Pancreas (tissue), 10 donors: ENCODE data around the gene CKS1B. TPM values are rescaled to one million over a fixed set of nuclear protein-coding genes. Genes with fewer than 3 reads are reported as not detected.

Experiments used
- ATAC-seq, 4 donors: fragments of 200-7000 bp; cut with Tn5 transposase; one replicate each; pipeline versions ENCODE4 v1.8.0 to v1.9.1; 2020; ENCODE audit warnings: mild to moderate bottlenecking in 4 of 4, moderate library complexity in 4 of 4
- DNase-seq, 6 donors: peaks; one replicate each; pipeline ENCODE4 v3.0.0-alpha.2; 2020
- FAIRE-seq: peaks from 2 replicates; lab custom pipeline; 2012; peaks lifted over from hg19 to GRCh38; lab: Jason Lieb, UNC
- H3K27ac ChIP-seq, 4 donors: fragments of 200-600 bp; sonication (generic); 1 replicate in 3 of 4; 2 replicates in 1 of 4; pipeline versions ENCODE4 v1.5.0 to v1.8.0; 2020
- H3K27me3 ChIP-seq, 4 donors: fragments of 200-600 bp; one replicate each; pipeline ENCODE4 v1.8.0; 2021
- H3K36me3 ChIP-seq, 3 donors: fragments of 200-600 bp; sonication (generic) in 1 of 3; one replicate each; pipeline versions ENCODE4 v1.5.0 to v1.8.0; 2020 to 2021
- H3K4me1 ChIP-seq, 3 donors: fragments of 200-600 bp; one replicate each; pipeline ENCODE4 v1.8.0; 2021
- H3K4me3 ChIP-seq, 4 donors: fragments of 200-600 bp; sonication (generic) in 2 of 4; one replicate each; pipeline versions ENCODE4 v1.5.0 to v1.8.0; 2020 to 2021
- H3K9me3 ChIP-seq, 4 donors: fragments of 200-600 bp; one replicate each; pipeline ENCODE4 v1.8.0; 2021
- CTCF ChIP-seq, 4 donors: fragments of 200-600 bp; sonication (generic) in 3 of 4; IDR thresholded peaks; one replicate each; pipeline versions ENCODE4 v1.5.0 to v1.8.0; 2021; ENCODE audit warnings: antibody characterized with exemption in 4 of 4
- WGBS, 2 donors: extraction: QIAGEN DNeasy Blood & Tissue Kit; methylation state at CpG; one replicate each; pipeline ENCODE4 v1.1.7; 2013; 5-methylcytosine and 5-hydroxymethylcytosine counted together
- intact Hi-C, 3 donors: fragments of 100-400 bp; cut with DNase I; formaldehyde crosslinking; loops; one replicate each; pipeline versions ENCODE4 v1.11.1 to v1.14.2; 2022
- polyA plus RNA-seq, 2 donors: library from polyadenylated mRNA; stranded (reverse); fragments of 200-250 nt; gene quantifications; one replicate each; pipeline ENCODE4 v1.2.3, GENCODE V29; 2013
- total RNA-seq, 6 donors: library from RNA; stranded (reverse); fragmentation: NEBNext Ultra II Directional in 4 of 6; extraction: Animal tissue kit (Norgen Biotek cat#: 25700) in 4 of 6; gene quantifications; one replicate each; pipeline versions ENCODE4 v1.2.1 to v1.2.4, GENCODE V29; 2021 to 2023
- donor health status: healthy with polysubstance abuse.
- donor health status: DM: no; HTN: no; CAD: no; lungs with moderate emphysema.
- donor health status: DM: no; HTN: no; CAD: no.
- donor health status: control.
- donor health status: control.
- donor health status: Bipolar disorder and iron deficiency.
- donor health status: DM: yes; HTN: yes; CAD: no.
- donor health status: DM: no; HTN: no; CAD: no.
- donor health status: DM: no; HTN: no; CAD: no.
- donor health status: DM: yes; HTN: yes; CAD: no.

Gene CKS1B
- total and polyA plus RNA-seq, 8 donors: 6.7 to 19.5 (median 10.2) TPM

- intact Hi-C loops: no loop called here
- TF ChIP-seq CTCF (IDR thresholded peaks at IDR 0.05): no peak
- H3K27ac ChIP-seq: no peak overlapping the region
- H3K4me1 ChIP-seq: peaks cover 0 to 8% (median 5%) of the 10 kb centered on the region in 3 donors
- no peak overlapping the region for H3K4me3 ChIP-seq
- DNase-seq (no peak), FAIRE-seq (no peak), ATAC-seq (no peak)
- H3K9me3 ChIP-seq: no peaks in the 10 kb centered on the region
- 80 to 81% methylated on average over 8 of the region's 8 CpGs for WGBS, 2 donors
- no peaks in the 10 kb centered on the region for H3K36me3 ChIP-seq
- no peaks in the 10 kb centered on the region for H3K27me3 ChIP-seq
Observed at GRCh38 chr1:155022136-155022926, 47.9 kb downstream of the CKS1B start.

GRCh38 chr1:155022927-155023236 lies 48.4 kb downstream of the CKS1B start:
- ATAC-seq (peak in 3 of 4 donors; percentile 20 to 30 (median 28)), FAIRE-seq (no peak)
- no peak overlapping the region for H3K27ac ChIP-seq

GRCh38 chr1:155023627-155024026 lies 49.1 kb downstream of the CKS1B start:
- FAIRE-seq: no peak

More at GRCh38 chr1:155022927-155023236, 48.4 kb downstream of the CKS1B start:
- whole genome bisulfite sequencing, 2 donors: 33 to 34% methylated on average over 4 of the region's 4 CpGs
- TF ChIP-seq CTCF (IDR thresholded peaks at IDR 0.05): no peak
- intact Hi-C loops: no loop called here
- H3K4me1 ChIP-seq: peaks cover 0 to 3% (median 2%) of the 10 kb centered on the region in 3 donors
- no peaks in the 10 kb centered on the region for H3K36me3 ChIP-seq
- no peak overlapping the region for H3K4me3 ChIP-seq
- DNase-seq: peak in 2 of 6 donors; percentile 41 to 47
- H3K9me3 ChIP-seq: no peaks in the 10 kb centered on the region
- no peaks in the 10 kb centered on the region for H3K27me3 ChIP-seq

GRCh38 chr1:155024315-155024714 lies 49.8 kb downstream of the CKS1B start:
- DNase-seq (no peak), FAIRE-seq (no peak)

More at GRCh38 chr1:155023627-155024026, 49.1 kb downstream of the CKS1B start:
- peak in 1 of 6 donors; percentile 32 for DNase-seq
- ATAC-seq: no peak
- WGBS, 2 donors: 63 to 77% methylated on average over 5 of the region's 5 CpGs
- H3K36me3 ChIP-seq: no peaks in the 10 kb centered on the region
- intact Hi-C loops: no loop called here
- H3K4me1 ChIP-seq: no peaks in the 10 kb centered on the region
- no peak overlapping the region for H3K4me3 ChIP-seq
- no peaks in the 10 kb centered on the region for H3K27me3 ChIP-seq
- H3K9me3 ChIP-seq: no peaks in the 10 kb centered on the region
- no peak for TF ChIP-seq CTCF (IDR thresholded peaks at IDR 0.05)
- H3K27ac ChIP-seq: no peak overlapping the region

More at GRCh38 chr1:155024315-155024714, 49.8 kb downstream of the CKS1B start:
- H3K4me1 ChIP-seq: no peaks in the 10 kb centered on the region
- no peak overlapping the region for H3K4me3 ChIP-seq
- ATAC-seq: no peak
- H3K36me3 ChIP-seq: no peaks in the 10 kb centered on the region
- TF ChIP-seq CTCF (IDR thresholded peaks at IDR 0.05): no peak
- WGBS, 2 donors: 84 to 93% methylated on average over 9 of the region's 9 CpGs
- no peaks in the 10 kb centered on the region for H3K9me3 ChIP-seq
- H3K27me3 ChIP-seq: no peaks in the 10 kb centered on the region
- intact Hi-C loops: no loop called here
- no peak overlapping the region for H3K27ac ChIP-seq
